PC-3 (cell line): ENCODE results near the gene HSD17B12.

ENCODE experiments used
- EZH2 ChIP-seq: fragments of 300-600 bp; sonication (generic); IDR thresholded peaks from one replicate; pipeline ENCODE4 v1.6.1; 2017; ENCODE audit warnings: antibody characterized with exemption, mild to moderate bottlenecking, low read length; ENCODE audit not compliant: unreplicated experiment
- EZH2phosphoT487 ChIP-seq: fragments of 300-600 bp; sonication (generic); IDR thresholded peaks from 2 replicates; pipeline ENCODE4 v1.6.1; 2018; ENCODE audit warnings: mild to moderate bottlenecking, antibody characterized with exemption, low read length, borderline replicate concordance
- TF ChIP-seq, protein P1 (sequence below): fragments of 300-600 bp; sonication (generic); conservative IDR thresholded peaks from 2 replicates; pipeline ENCODE4 v1.5.1; 2017; ENCODE audit warnings: antibody characterized with exemption, low read depth, mild to moderate bottlenecking, low read length

DNA sequence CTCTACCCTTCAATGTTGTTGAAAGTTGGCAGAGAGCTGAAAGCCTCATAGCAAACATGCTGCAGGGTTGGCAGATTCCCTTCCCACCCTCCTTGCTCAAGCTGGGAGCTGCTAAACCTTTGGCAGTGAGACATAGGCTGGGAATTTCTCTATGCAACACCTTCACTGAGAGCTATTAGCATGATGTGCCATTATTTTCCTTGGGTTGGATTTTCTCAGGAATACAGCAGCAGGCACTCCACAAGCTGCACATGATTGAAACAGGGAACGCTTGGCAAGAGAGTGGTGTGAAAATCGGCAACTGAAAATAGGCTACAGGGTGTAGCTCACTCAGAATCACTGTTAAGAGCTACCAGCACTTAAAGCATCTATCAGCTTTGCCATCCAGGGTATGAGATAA lies 190.5 kb downstream of the HSD17B12 start:
- TF ChIP-seq, protein P1, sequence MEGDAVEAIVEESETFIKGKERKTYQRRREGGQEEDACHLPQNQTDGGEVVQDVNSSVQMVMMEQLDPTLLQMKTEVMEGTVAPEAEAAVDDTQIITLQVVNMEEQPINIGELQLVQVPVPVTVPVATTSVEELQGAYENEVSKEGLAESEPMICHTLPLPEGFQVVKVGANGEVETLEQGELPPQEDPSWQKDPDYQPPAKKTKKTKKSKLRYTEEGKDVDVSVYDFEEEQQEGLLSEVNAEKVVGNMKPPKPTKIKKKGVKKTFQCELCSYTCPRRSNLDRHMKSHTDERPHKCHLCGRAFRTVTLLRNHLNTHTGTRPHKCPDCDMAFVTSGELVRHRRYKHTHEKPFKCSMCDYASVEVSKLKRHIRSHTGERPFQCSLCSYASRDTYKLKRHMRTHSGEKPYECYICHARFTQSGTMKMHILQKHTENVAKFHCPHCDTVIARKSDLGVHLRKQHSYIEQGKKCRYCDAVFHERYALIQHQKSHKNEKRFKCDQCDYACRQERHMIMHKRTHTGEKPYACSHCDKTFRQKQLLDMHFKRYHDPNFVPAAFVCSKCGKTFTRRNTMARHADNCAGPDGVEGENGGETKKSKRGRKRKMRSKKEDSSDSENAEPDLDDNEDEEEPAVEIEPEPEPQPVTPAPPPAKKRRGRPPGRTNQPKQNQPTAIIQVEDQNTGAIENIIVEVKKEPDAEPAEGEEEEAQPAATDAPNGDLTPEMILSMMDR, result no peak
- TF ChIP-seq EZH2 (no peak), EZH2phosphoT487 (no peak)
